Nephron progenitor cell (in vitro differentiated cells): ENCODE measurements around the gene CDH2.

Source experiments
- DNase-seq: peaks from one replicate; pipeline ENCODE4 v3.0.0; 2021
- H3K27ac Mint-ChIP-seq: 2 replicates; pipeline ENCODE4 v1.8.0; 2021; ENCODE audit warnings: mild to moderate bottlenecking, moderate library complexity, mixed read lengths
- H3K27me3 Mint-ChIP-seq: 2 replicates; pipeline ENCODE4 v1.8.0; 2021; ENCODE audit warnings: mild to moderate bottlenecking, low read depth, mixed read lengths; ENCODE audit not compliant: poor library complexity
- H3K36me3 Mint-ChIP-seq: 2 replicates; pipeline ENCODE4 v1.8.0; 2021; ENCODE audit warnings: low read depth, mixed read lengths
- H3K4me1 Mint-ChIP-seq: 2 replicates; pipeline ENCODE4 v1.8.0; 2021; ENCODE audit warnings: mixed read lengths
- H3K4me3 Mint-ChIP-seq: 2 replicates; pipeline ENCODE4 v1.8.0; 2021; ENCODE audit warnings: mild to moderate bottlenecking, moderate library complexity, mixed read lengths
- H3K9me3 Mint-ChIP-seq: 2 replicates; pipeline ENCODE4 v1.8.0; 2021; ENCODE audit warnings: mild to moderate bottlenecking, moderate library complexity, mixed read lengths
- TF ChIP-seq, protein P1 (sequence below): fragments of 200-600 bp; sonication (generic); IDR thresholded peaks from 2 replicates; pipeline ENCODE4 v1.5.0; 2021; ENCODE audit warnings: antibody characterized with exemption

Gene CDH2

DNA sequence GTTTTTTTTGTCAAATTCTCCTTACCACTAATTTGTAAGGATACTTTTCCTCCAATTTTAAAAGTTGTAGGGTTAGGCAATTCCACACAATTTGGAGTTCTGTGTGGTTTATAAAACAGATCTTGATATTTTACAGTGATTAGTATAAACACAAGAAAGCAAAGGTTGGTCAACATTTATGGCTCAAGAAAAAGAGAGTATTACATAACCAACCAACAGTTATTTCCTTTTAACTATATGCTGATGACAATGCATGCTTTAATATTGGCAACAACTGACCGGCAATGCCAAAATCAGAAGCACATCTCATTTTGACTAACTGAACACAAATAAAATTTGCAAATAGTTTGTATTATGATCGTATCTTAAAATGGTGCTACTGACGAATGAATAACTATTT is 137.2 kb downstream of the CDH2 start:
- peaks cover 35% of the 10 kb centered on the region for H3K4me1 Mint-ChIP-seq
- H3K9me3 Mint-ChIP-seq, result no peaks in the 10 kb centered on the region
- TF ChIP-seq, protein P1, sequence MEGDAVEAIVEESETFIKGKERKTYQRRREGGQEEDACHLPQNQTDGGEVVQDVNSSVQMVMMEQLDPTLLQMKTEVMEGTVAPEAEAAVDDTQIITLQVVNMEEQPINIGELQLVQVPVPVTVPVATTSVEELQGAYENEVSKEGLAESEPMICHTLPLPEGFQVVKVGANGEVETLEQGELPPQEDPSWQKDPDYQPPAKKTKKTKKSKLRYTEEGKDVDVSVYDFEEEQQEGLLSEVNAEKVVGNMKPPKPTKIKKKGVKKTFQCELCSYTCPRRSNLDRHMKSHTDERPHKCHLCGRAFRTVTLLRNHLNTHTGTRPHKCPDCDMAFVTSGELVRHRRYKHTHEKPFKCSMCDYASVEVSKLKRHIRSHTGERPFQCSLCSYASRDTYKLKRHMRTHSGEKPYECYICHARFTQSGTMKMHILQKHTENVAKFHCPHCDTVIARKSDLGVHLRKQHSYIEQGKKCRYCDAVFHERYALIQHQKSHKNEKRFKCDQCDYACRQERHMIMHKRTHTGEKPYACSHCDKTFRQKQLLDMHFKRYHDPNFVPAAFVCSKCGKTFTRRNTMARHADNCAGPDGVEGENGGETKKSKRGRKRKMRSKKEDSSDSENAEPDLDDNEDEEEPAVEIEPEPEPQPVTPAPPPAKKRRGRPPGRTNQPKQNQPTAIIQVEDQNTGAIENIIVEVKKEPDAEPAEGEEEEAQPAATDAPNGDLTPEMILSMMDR, result no peak
- no peak overlapping the region for H3K27ac Mint-ChIP-seq
- H3K36me3 Mint-ChIP-seq, result peaks cover 15% of the 10 kb centered on the region
- no peak for DNase-seq
- H3K4me3 Mint-ChIP-seq, result no peak overlapping the region
- H3K27me3 Mint-ChIP-seq, result no peaks in the 10 kb centered on the region

DNA sequence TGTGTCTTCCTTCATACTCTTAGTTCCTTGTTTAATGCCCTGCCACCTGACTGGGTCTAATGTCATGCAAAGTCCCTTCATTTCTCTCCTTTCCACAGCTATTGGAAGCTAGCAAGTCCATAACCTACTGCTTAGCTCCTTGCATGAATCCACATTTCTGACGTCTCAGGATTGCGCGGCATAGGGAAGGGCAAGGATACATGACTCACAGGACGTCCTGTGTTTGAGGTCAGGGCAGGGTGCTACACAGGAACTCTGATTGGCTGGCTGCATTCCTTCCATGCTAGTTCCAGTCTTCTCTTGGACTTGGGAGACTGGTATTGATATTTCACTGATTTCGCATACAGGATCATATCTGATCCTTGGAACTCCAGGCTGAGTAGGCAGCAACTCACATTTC is 137.9 kb downstream of the CDH2 start:
- no peak for DNase-seq
- Mint-ChIP-seq H3K4me3 (no peak overlapping the region), H3K36me3 (peaks cover 15% of the 10 kb centered on the region), H3K4me1 (peaks cover 30% of the 10 kb centered on the region), H3K9me3 (no peaks in the 10 kb centered on the region), H3K27ac (no peak overlapping the region), H3K27me3 (no peaks in the 10 kb centered on the region)
- TF ChIP-seq, protein P1, result no peak

DNA sequence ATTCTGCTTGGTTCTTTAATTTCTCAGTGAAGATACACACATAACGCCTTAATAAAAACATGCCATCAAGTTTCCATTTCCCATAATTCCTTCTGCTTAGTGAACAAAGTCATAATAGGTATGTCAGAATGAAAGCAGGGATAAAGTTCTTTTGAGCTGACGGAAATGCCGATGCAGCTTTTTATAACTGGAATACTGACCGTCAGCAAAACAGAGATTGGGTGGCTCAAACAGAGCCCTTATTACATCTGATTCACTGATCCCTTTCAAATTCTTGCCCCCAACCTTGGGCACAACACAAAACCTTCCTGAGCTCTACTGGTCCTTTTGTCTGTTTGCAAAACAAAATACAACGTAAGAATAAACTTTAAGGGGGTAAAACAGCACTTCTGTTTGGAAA is 140.4 kb downstream of the CDH2 start:
- Mint-ChIP-seq H3K4me3 (no peak overlapping the region), H3K27me3 (no peaks in the 10 kb centered on the region), H3K27ac (peak overlapping the region; percentile 66), H3K4me1 (peaks cover 28% of the 10 kb centered on the region), H3K9me3 (no peaks in the 10 kb centered on the region), H3K36me3 (peaks cover 15% of the 10 kb centered on the region)
- TF ChIP-seq, protein P1, result no peak
- no peak for DNase-seq

DNA sequence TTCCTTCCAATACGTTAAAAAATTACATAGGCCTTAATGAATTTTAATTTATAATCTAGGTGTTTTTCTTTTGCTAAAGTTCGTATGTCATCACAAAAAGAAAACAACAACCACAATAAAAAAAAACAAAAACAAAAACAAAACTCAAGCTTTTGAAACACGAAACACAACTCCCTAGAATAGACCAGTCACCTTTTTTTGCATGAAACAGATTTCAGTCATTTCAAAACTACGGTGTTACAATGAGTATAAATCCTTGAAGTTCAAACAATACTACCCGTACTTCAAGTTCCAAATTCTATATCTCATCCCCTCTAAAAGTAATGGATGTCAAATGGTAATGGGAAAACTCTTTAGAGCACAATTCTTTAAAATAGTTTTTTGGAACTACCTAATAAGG is 142.4 kb downstream of the CDH2 start:
- no peak overlapping the region for H3K27ac Mint-ChIP-seq
- H3K36me3 Mint-ChIP-seq, result peaks cover 15% of the 10 kb centered on the region
- H3K4me1 Mint-ChIP-seq, result peaks cover 18% of the 10 kb centered on the region
- H3K9me3 Mint-ChIP-seq, result no peaks in the 10 kb centered on the region
- H3K4me3 Mint-ChIP-seq, result no peak overlapping the region
- no peak for DNase-seq
- TF ChIP-seq, protein P1, result no peak
- H3K27me3 Mint-ChIP-seq, result no peaks in the 10 kb centered on the region

DNA sequence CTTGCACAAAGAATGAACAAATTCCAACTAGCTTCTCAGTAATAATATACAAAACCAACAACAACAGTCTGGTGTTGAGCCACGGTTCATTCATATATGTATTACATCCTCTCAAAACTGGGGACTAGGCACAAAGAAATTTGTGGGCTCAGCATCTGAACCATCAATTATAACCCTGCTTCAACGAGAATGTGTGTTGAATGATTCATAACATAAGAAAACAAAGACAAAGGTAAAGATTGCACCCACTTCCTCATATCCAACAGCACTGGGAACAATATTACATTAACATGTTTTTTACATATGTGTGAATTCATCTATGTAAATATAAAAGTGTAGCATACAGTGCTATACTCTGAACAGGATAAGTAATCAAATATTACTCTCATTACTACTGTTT is 144.8 kb downstream of the CDH2 start:
- TF ChIP-seq, protein P1, result no peak
- DNase-seq, result no peak
- peaks cover 18% of the 10 kb centered on the region for H3K4me1 Mint-ChIP-seq
- H3K27me3 Mint-ChIP-seq, result no peaks in the 10 kb centered on the region
- H3K9me3 Mint-ChIP-seq, result no peaks in the 10 kb centered on the region
- no peak overlapping the region for H3K27ac Mint-ChIP-seq
- no peak overlapping the region for H3K4me3 Mint-ChIP-seq
- no peaks in the 10 kb centered on the region for H3K36me3 Mint-ChIP-seq

DNA sequence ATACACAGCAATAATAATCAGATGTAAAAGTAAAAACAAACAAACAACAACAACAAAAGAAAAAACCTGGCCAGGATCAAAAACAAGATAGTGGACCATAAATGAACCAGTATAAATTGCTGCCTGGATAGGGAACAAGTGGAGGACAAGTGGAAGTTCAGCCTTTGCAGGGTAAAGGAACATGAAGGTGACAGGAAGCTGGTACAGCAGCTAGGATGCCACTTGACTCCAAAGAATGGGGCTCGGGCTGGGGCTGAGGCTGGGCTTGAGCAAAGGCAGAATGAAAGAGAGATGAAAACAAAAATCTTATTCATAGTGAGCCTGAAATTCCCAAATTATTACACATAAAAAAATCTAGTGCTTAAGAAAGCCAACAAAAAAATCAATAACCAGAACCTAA is 146.5 kb downstream of the CDH2 start:
- H3K36me3 Mint-ChIP-seq, result peaks cover 5% of the 10 kb centered on the region
- no peaks in the 10 kb centered on the region for H3K27me3 Mint-ChIP-seq
- DNase-seq, result no peak
- H3K9me3 Mint-ChIP-seq, result no peaks in the 10 kb centered on the region
- no peak overlapping the region for H3K27ac Mint-ChIP-seq
- no peak overlapping the region for H3K4me3 Mint-ChIP-seq
- TF ChIP-seq, protein P1, result no peak
- peaks cover 9% of the 10 kb centered on the region for H3K4me1 Mint-ChIP-seq
